Endodermal cell (in vitro differentiated cells): ENCODE measurements around the gene FAM241B. TPM values are rescaled to one million over a fixed set of nuclear protein-coding genes. Genes with fewer than 3 reads are reported as not detected.

ENCODE experiments used
- DNase-seq: peaks from one replicate; pipeline ENCODE4 v3.0.0-alpha.2; 2017
- H3K27ac ChIP-seq: 2 replicates; pipeline ENCODE4 v1.5.1; 2013; ENCODE audit warnings: mild to moderate bottlenecking, low read depth, low read length, moderate library complexity
- H3K27me3 ChIP-seq: 2 replicates; pipeline ENCODE4 v1.6.1; 2013; ENCODE audit warnings: mild to moderate bottlenecking, low read length, moderate library complexity; ENCODE audit not compliant: insufficient read depth, control insufficient read depth, poor library complexity, severe bottlenecking
- H3K36me3 ChIP-seq: 2 replicates; pipeline ENCODE4 v1.7.0; 2013; ENCODE audit warnings: mild to moderate bottlenecking, low read length, moderate library complexity; ENCODE audit not compliant: control insufficient read depth, insufficient read depth
- H3K4me1 ChIP-seq: one replicate; pipeline ENCODE4 v1.7.0; 2013; ENCODE audit warnings: low read length; ENCODE audit not compliant: control insufficient read depth, insufficient read depth
- H3K4me3 ChIP-seq: 2 replicates; pipeline ENCODE4 v1.5.1; 2013; ENCODE audit warnings: mild to moderate bottlenecking, low read length, moderate library complexity
- H3K9ac ChIP-seq: 2 replicates; pipeline ENCODE4 v1.6.1; 2013; ENCODE audit warnings: mild to moderate bottlenecking, low read length, moderate library complexity; ENCODE audit not compliant: poor library complexity, severe bottlenecking; ENCODE audit errors: extremely low read depth
- H3K9me3 ChIP-seq: 2 replicates; pipeline ENCODE4 v1.6.1; 2013; ENCODE audit warnings: mild to moderate bottlenecking, low read length, moderate library complexity; ENCODE audit not compliant: control insufficient read depth
- H3K27ac Mint-ChIP-seq: 2 replicates; pipeline ENCODE4 v1.8.0; 2020; ENCODE audit warnings: mixed read lengths
- H3K27me3 Mint-ChIP-seq: 2 replicates; pipeline ENCODE4 v1.8.0; 2021; ENCODE audit warnings: mild to moderate bottlenecking, mixed read lengths; ENCODE audit not compliant: insufficient read depth
- H3K36me3 Mint-ChIP-seq: 2 replicates; pipeline ENCODE4 v1.8.0; 2020; ENCODE audit warnings: low read depth, mixed read lengths
- H3K4me1 Mint-ChIP-seq: 2 replicates; pipeline ENCODE4 v1.8.0; 2020; ENCODE audit warnings: mixed read lengths
- H3K4me3 Mint-ChIP-seq: 2 replicates; pipeline ENCODE4 v1.8.0; 2020; ENCODE audit warnings: mild to moderate bottlenecking, moderate library complexity, mixed read lengths
- H3K9me3 Mint-ChIP-seq: 2 replicates; pipeline ENCODE4 v1.8.0; 2020; ENCODE audit warnings: mild to moderate bottlenecking, mixed read lengths
- CTCF ChIP-seq: fragments of 200-600 bp; sonication (generic); conservative IDR thresholded peaks from 2 replicates; pipeline ENCODE4 v1.5.0; 2021; ENCODE audit warnings: antibody characterized with exemption, mild to moderate bottlenecking
- WGBS, 2 experiments: methylation state at CpG; one replicate each; pipeline versions ENCODE4 v1.1.5 to v1.1.7; 2013; ENCODE audit warnings: missing lambda C conversion rate in 2 of 2, mixed read lengths in 1 of 2; ENCODE audit not compliant: insufficient coverage in 1 of 2, insufficient read length in 1 of 2; 5-methylcytosine and 5-hydroxymethylcytosine counted together
- total RNA-seq, 2 donors: library from RNA; stranded (reverse); fragmentation: NEBNext Ultra II Directional in 1 of 2; extraction: Animal tissue kit (Norgen Biotek cat#: 25700) in 1 of 2; gene quantifications; 2 replicates in 1 of 2; 3 replicates in 1 of 2; pipeline ENCODE4 v1.2.1, GENCODE V29; 2021

The FAM241B gene
- total RNA-seq, 2 donors from 2014 or later = 27.1 to 42.0 TPM

- 49 to 72% methylated on average over 3 to 5 of the region's 5 CpGs for WGBS, 2 experiments
- no peak overlapping the region for H3K27ac Mint-ChIP-seq
- Histone ChIP-seq H3K4me3 (no peak overlapping the region), H3K27ac (no peak overlapping the region), H3K9me3 (peaks cover 19% of the 10 kb centered on the region), H3K9ac (no peak overlapping the region), H3K27me3 (peaks cover 8% of the 10 kb centered on the region), H3K4me1 (no peaks in the 10 kb centered on the region), H3K36me3 (no peaks in the 10 kb centered on the region)
- no peaks in the 10 kb centered on the region for H3K36me3 Mint-ChIP-seq
- H3K9me3 Mint-ChIP-seq = peaks cover 15% of the 10 kb centered on the region
- TF ChIP-seq CTCF = no peak
- no peaks in the 10 kb centered on the region for H3K4me1 Mint-ChIP-seq
- no peak overlapping the region for H3K4me3 Mint-ChIP-seq
- peaks cover 16% of the 10 kb centered on the region for H3K27me3 Mint-ChIP-seq
- DNase-seq = no peak
Measured at GRCh38 chr10:69620625-69621024, 9.4 kb upstream of the FAM241B start.

DNA sequence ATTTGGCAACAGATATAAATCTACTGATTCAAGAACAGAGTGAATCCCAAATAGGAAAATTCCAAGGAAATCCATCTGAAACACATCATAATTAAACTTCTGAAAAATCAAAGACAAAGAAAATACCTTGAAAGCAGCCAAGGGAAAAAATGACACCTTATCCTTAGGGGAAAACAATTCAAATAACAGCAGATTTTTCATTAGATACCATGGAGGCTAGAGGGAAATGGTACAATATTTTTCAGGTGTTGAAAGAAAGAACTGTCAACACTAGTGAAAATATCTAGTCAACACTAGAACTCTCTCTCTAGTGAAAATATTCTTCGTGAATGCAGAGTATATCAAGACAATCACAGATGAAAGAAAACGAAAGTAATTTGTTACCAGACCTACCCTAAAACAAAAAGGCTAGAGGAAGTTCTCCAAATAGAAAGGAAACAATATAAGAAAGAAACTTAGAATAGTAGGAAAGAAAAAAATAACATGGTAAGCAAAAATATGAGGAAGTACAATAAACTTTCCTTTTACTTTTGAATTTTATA, 5.7 kb upstream of the FAM241B start:
- Histone ChIP-seq H3K27me3 (peaks cover 31% of the 10 kb centered on the region), H3K9me3 (peaks cover 19% of the 10 kb centered on the region), H3K9ac (no peak overlapping the region), H3K4me1 (no peaks in the 10 kb centered on the region), H3K36me3 (no peaks in the 10 kb centered on the region), H3K27ac (no peak overlapping the region), H3K4me3 (no peak overlapping the region)
- no peak for DNase-seq
- Mint-ChIP-seq H3K27me3 (peaks cover 39% of the 10 kb centered on the region), H3K4me1 (no peaks in the 10 kb centered on the region), H3K9me3 (peaks cover 15% of the 10 kb centered on the region), H3K36me3 (no peaks in the 10 kb centered on the region), H3K4me3 (no peak overlapping the region), H3K27ac (no peak overlapping the region)
- no peak for TF ChIP-seq CTCF
- 60% methylated on average over 2 of the region's 2 CpGs; no CpG with 5 or more reads in 1 of the 2 experiments for WGBS, 2 experiments

GRCh38 chr10:69626826-69627225, 3.2 kb upstream of the FAM241B start:
- no peak for TF ChIP-seq CTCF
- no peaks in the 10 kb centered on the region for H3K4me1 ChIP-seq
- peaks cover 36% of the 10 kb centered on the region for H3K27me3 Mint-ChIP-seq
- peaks cover 18% of the 10 kb centered on the region for H3K9me3 ChIP-seq
- H3K27ac ChIP-seq = no peak overlapping the region
- H3K9me3 Mint-ChIP-seq = peaks cover 15% of the 10 kb centered on the region
- H3K4me1 Mint-ChIP-seq = peaks cover 5% of the 10 kb centered on the region
- no peaks in the 10 kb centered on the region for H3K36me3 Mint-ChIP-seq
- H3K27me3 ChIP-seq = peaks cover 32% of the 10 kb centered on the region
- no peak overlapping the region for H3K27ac Mint-ChIP-seq
- no peak overlapping the region for H3K4me3 ChIP-seq
- no peak for DNase-seq
- H3K36me3 ChIP-seq = peaks cover 2% of the 10 kb centered on the region
- no peak overlapping the region for H3K4me3 Mint-ChIP-seq
- H3K9ac ChIP-seq = no peak overlapping the region
